ENCODE results near the gene PLPPR2. TPM values are rescaled to one million over a fixed set of nuclear protein-coding genes. Genes with fewer than 3 reads are reported as not detected.
A peak's percentile ranks its signal among the peaks of the same experiment; 100 is the strongest.
"Not testable (repeated sequence)": the region's sequence is repeated elsewhere in the genome, so short reads cannot be mapped to it uniquely, and the experiment has no call there.

Gene PLPPR2
- total RNA-seq (2021) (25.2 and 30.4 TPM in 2 replicates), Bru-seq, nascent RNA (percentile 46 among the genes with signal in this experiment), BruChase-seq, experiment 1, labeled RNA remaining after a 2-hour chase (percentile 50 among the genes with signal in this experiment), BruChase-seq, experiment 2, labeled RNA remaining after a 6-hour chase (percentile 72 among the genes with signal in this experiment)
- long read RNA-seq, transcript PLPPR2-201 (10 exons, 2,727 nt) = major isoform, 6 of 39 reads
- long read RNA-seq, partial matches to known transcripts = 15 of 39 reads
- long read RNA-seq, other reads (novel, unspliced or antisense) = 17 of 39 reads

GRCh38 chr19:11355160-11356073, at the start of gene PLPPR2:
PLPPR2 (plus strand) TSS chr19:11355432; CDS start chr19:11357674, 2,242 bp downstream.
- no peaks in the 10 kb centered on the region for H3K9me3 ChIP-seq (ENCODE audit: insufficient read depth, low read depth)
- H2AFZ ChIP-seq = peak within 1 kb of the TSS; percentile 76; the same call in 1 of the 2 replicates
- TF ChIP-seq CTCF (conservative IDR thresholded peaks at IDR 0.05) (no peak), EZH2 (IDR thresholded peaks at IDR 0.05; ENCODE audit: low read depth) (no peak)
- H3K27ac ChIP-seq = no peak within 1 kb of the TSS
- DNase-seq = peak; percentile 79 to 90
- intact Hi-C loops (cut with micrococcal nuclease; ENCODE audit: unreplicated experiment) = loop anchor here (1.0 to 2.0 kb wide), 2 partner anchors 16 to 19 kb away; partner anchors contain the start of genes RAB3D and SWSAP1
- H3K4me1 ChIP-seq (replicated peaks; ENCODE audit: insufficient read depth) = peaks cover 25% of the 10 kb centered on the region
- ChIA-PET POLR2A (ENCODE audit: unreplicated experiment) (no interaction called here), CTCF (no interaction called here)
- H3K36me3 ChIP-seq (ENCODE audit: low read depth) = no peaks in the 10 kb centered on the region
- peak within 1 kb of the TSS; percentile 74 for H3K4me3 ChIP-seq
- H3K27me3 ChIP-seq (ENCODE audit: insufficient read depth, low read depth) = no peaks in the 10 kb centered on the region
- peaks cover 7% of the 10 kb centered on the region for H3K79me2 ChIP-seq (ENCODE audit: low read depth)
- H3F3A ChIP-seq (ENCODE audit: insufficient read depth, low read depth) = peaks cover 27% of the 10 kb centered on the region; the same call in 1 of the 2 replicates
- H3K9me2 ChIP-seq (ENCODE audit: insufficient read depth) = no peaks in the 10 kb centered on the region
- peaks cover 6% of the 10 kb centered on the region; the same call in 1 of the 2 replicates for H4K20me1 ChIP-seq (ENCODE audit: insufficient read depth)
- H3K4me2 ChIP-seq = peak within 1 kb of the TSS; percentile 99
- BruUV-seq (replicated peaks) = no TSS peak

- Histone ChIP-seq H3K9me3 (ENCODE audit: insufficient read depth, low read depth) (no peaks in the 10 kb centered on the region), H4K20me1 (ENCODE audit: insufficient read depth) (no peaks in the 10 kb centered on the region), H3K4me3 (no peak overlapping the region), H3K27ac (no peak overlapping the region), H3K79me2 (ENCODE audit: low read depth) (no peaks in the 10 kb centered on the region), H3K4me2 (no peak overlapping the region), H3F3A (ENCODE audit: insufficient read depth, low read depth) (no peaks in the 10 kb centered on the region), H3K27me3 (ENCODE audit: insufficient read depth, low read depth) (no peaks in the 10 kb centered on the region), H2AFZ (no peak overlapping the region), H3K4me1 (replicated peaks; ENCODE audit: insufficient read depth) (no peaks in the 10 kb centered on the region), H3K36me3 (ENCODE audit: low read depth) (no peaks in the 10 kb centered on the region), H3K9me2 (ENCODE audit: insufficient read depth) (no peaks in the 10 kb centered on the region)
- no TSS peak for BruUV-seq (replicated peaks)
- ChIA-PET CTCF (no interaction called here), POLR2A (ENCODE audit: unreplicated experiment) (no interaction called here)
- intact Hi-C loops (cut with micrococcal nuclease; ENCODE audit: unreplicated experiment) = no loop called here
- DNase-seq = no peak
- TF ChIP-seq EZH2 (IDR thresholded peaks at IDR 0.05; ENCODE audit: low read depth) = no peak
- no peak for TF ChIP-seq CTCF (conservative IDR thresholded peaks at IDR 0.05)
Observed at GRCh38 chr19:11306337-11306736, 48.9 kb upstream of the PLPPR2 start.

GRCh38 chr19:11320278-11320995, 34.8 kb upstream of the PLPPR2 start:
- intact Hi-C loops (cut with micrococcal nuclease; ENCODE audit: unreplicated experiment); H3K4me3 ChIP-seq: not testable (repeated sequence)

More at GRCh38 chr19:11320278-11320995, 34.8 kb upstream of the PLPPR2 start:
- CTCF ChIA-PET = interaction anchor here (0.6 kb wide), 2 partner anchors 52 to 233 kb away, joined by 3 read pairs; no protein-coding TSS in a partner anchor
- Histone ChIP-seq H3K4me2 (0 out of 2 replicates have a peak overlapping the region, but pooled peaks have one; percentile 80), H3K4me1 (replicated peaks; ENCODE audit: insufficient read depth) (peaks cover 63% of the 10 kb centered on the region), H3F3A (ENCODE audit: insufficient read depth, low read depth) (peaks cover 66% of the 10 kb centered on the region)
- H3K79me2 ChIP-seq (ENCODE audit: low read depth); H2AFZ ChIP-seq; H3K27me3 ChIP-seq (ENCODE audit: insufficient read depth, low read depth); H4K20me1 ChIP-seq (ENCODE audit: insufficient read depth); BruUV-seq (replicated peaks); H3K27ac ChIP-seq; DNase-seq; H3K9me2 ChIP-seq (ENCODE audit: insufficient read depth); H3K36me3 ChIP-seq (ENCODE audit: low read depth); POLR2A ChIA-PET (ENCODE audit: unreplicated experiment); H3K9me3 ChIP-seq (ENCODE audit: insufficient read depth, low read depth): not testable (repeated sequence)

All from PC-9 (cell line).